ENCODE results near the gene PPIL1. TPM values are rescaled to one million over a fixed set of nuclear protein-coding genes. Genes with fewer than 3 reads are reported as not detected.

The PPIL1 gene
- total and polyA plus RNA-seq, 2 of the 13 experiments (the other 11 are each of a cell fraction or from before 2014, with no cell fraction given): 74.2 to 144 TPM

GRCh38 chr6:36885461-36886401 lies 11.1 kb upstream of the PPIL1 start, which contains the start of gene C6orf89 (continued):
- TF ChIP-seq ARID4A (CRISPR knock-in tag; IDR thresholded peaks at IDR 0.05; ENCODE audit: borderline replicate concordance) (peak; percentile 99), FOXP1 (IDR thresholded peaks at IDR 0.05) (no peak), FOXP1 (CRISPR knock-in tag; IDR thresholded peaks at IDR 0.05) (no peak; the same call in none of the 2 replicates), ZBTB42 (CRISPR knock-in tag; IDR thresholded peaks at IDR 0.05) (no peak; the same call in 1 of the 2 replicates), ZNF33B (CRISPR knock-in tag; IDR thresholded peaks at IDR 0.05) (0 out of 2 replicates have a peak, but pooled peaks have one; percentile 76), DZIP1 (CRISPR knock-in tag; IDR thresholded peaks at IDR 0.05) (no peak), PRPF4 (IDR thresholded peaks at IDR 0.05; ENCODE audit: low read depth, low read length, poor library complexity, severe bottlenecking) (no peak), SP2 (CRISPR knock-in tag; IDR thresholded peaks at IDR 0.05) (peak; percentile 83), ZNF451 (CRISPR knock-in tag; IDR thresholded peaks at IDR 0.05) (peak; percentile 86; the same call in 1 of the 2 replicates), SRSF1 (optimal IDR thresholded peaks at IDR 0.05; ENCODE audit: low read depth, low read length) (peak; percentile 73), HDAC1 (CRISPR knock-in tag; IDR thresholded peaks at IDR 0.05) (peak; percentile 99), CREB1 (IDR thresholded peaks at IDR 0.05) (peak; percentile 36; the same call in 1 of the 2 replicates), CREB1 (CRISPR knock-in tag; IDR thresholded peaks at IDR 0.05) (peak; percentile 90), ZXDC (CRISPR knock-in tag; IDR thresholded peaks at IDR 0.05) (peak; percentile 54; the same call in 1 of the 2 replicates), ADNP (CRISPR knock-in tag; IDR thresholded peaks at IDR 0.05) (no peak), ZNF629 (CRISPR knock-in tag; conservative IDR thresholded peaks at IDR 0.05) (no peak), ZMAT5 (CRISPR knock-in tag; IDR thresholded peaks at IDR 0.05; ENCODE audit: borderline replicate concordance, low read depth) (no peak), KDM4B (CRISPR knock-in tag; IDR thresholded peaks at IDR 0.05) (peak; percentile 94), ZNF782 (CRISPR knock-in tag; IDR thresholded peaks at IDR 0.05; ENCODE audit: borderline replicate concordance) (no peak), ZNF44 (CRISPR knock-in tag; IDR thresholded peaks at IDR 0.05) (no peak)

Measured in HepG2 (cell line).